ENCODE data around the gene TMEM229A.

- TF ChIP-seq CTCF (IDR thresholded peaks at IDR 0.05) (no peak), POLR2A (IDR thresholded peaks at IDR 0.05) (no peak)
Observed at GRCh38 chr7:124059375-124059774, 26.5 kb upstream of the TMEM229A start.

All from lower leg skin (tissue), 3 donors.